Urothelium cell line (cell line): ENCODE data around the gene CCDC88B.
A peak's percentile ranks its signal among the peaks of the same experiment; 100 is the strongest.
"Not testable (repeated sequence)": the region's sequence is repeated elsewhere in the genome, so short reads cannot be mapped to it uniquely, and the experiment has no call there.

Source experiments
- DNase-seq: peaks from one replicate; pipeline ENCODE4 v3.0.0; 2011; ENCODE audit warnings: low spot score, mixed read lengths
- FAIRE-seq: peaks from 2 replicates; lab custom pipeline; 2011; peaks lifted over from hg19 to GRCh38; lab: Jason Lieb, UNC

CCDC88B gene

DNA sequence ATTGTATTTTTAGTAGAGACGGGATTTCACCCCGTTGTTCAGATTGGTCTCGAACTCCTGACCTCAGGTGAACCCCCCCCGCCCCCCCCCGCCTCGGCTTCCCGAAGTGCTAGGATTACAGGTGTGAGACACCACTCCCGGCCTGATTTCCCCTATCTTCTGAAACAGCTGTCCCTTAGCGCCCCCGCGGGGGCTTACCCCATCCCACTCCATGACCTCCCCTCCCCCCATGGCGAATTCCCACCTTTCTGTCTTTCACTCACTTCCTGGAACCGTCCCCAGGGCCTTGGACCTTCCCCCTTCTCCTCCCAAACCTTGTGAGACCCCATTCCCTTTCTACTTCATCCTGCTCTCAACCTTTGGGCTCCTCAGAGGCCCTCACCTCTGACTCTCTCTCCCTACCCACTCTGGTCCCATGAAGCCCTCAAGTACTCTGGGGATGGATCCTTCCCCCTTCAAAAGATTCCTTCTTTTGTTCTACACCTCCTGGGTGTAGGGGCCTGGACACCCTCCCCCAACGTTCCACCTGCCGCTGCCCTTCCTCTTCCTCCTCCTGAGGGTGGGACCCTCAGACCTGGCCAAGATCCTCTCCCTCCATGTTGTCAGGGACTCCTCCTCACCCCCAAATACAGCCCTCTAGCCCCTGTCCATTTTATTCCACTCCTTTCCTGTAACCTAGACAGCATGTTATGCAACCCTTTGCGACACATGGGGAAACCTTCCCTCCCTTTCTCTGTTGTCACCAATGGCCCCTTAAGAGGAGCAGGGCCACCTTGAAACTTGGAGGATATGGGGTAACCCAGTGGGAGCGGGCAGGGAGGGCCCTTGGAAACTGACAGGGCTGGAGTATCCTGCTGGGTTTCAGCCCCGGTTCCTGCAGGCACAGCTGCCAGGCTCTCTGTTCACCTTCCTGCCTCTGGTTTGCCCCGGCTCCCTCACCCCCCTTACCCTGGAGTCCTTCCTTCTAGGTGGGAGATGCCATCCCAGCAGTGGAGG is 20.9 kb upstream of the CCDC88B start:
- DNase-seq (no peak), FAIRE-seq (no peak)

DNA sequence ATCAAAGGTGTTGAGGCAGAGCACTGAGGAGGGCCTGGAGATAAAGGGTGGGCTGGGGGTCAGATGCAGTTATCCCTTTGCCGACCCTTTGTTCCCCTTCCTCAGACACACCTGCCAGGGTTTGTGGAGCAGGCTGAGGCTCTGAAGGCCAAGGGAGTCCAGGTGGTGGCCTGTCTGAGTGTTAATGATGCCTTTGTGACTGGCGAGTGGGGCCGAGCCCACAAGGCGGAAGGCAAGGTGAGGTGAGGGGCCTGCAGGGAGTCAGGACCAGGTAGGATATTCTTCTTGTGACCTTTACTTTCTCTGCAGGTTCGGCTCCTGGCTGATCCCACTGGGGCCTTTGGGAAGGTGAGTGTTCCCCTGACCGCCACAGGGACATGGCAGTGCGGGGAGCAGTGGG is 19.4 kb upstream of the CCDC88B start:
- DNase-seq: no peak
- FAIRE-seq: no peak

DNA sequence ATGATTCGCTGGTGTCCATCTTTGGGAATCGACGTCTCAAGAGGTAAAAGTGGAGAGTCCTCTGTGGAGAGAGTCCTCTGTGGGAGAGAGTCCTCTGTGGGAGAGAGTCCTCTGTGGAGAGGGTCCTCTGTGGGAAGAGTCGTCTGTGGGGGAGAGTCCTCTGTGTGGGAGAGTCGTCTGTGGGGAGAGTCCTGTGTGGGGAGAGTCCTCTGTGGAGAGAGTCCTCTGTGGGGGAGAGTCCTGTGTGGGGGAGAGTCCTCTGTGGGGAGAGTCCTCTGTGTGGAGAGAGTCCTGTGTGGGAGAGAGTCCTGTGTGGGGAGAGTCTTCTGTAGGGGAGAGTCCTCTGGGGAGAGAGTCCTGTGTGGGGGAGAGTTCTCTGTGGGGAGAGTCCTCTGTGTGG is 19.0 kb upstream of the CCDC88B start:
- FAIRE-seq: no peak

DNA sequence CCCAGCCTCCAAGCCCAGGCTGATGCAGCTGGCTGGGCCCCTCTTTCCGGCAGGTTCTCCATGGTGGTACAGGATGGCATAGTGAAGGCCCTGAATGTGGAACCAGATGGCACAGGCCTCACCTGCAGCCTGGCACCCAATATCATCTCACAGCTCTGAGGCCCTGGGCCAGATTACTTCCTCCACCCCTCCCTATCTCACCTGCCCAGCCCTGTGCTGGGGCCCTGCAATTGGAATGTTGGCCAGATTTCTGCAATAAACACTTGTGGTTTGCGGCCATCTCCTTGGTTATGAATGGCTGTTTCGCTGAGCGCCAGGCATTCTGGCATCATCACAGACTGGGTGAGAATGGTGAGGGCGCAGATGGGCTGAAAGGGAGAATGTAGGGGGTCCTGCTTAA is 18.5 kb upstream of the CCDC88B start:
- DNase-seq: peak; percentile 75
- peak; percentile 40 for FAIRE-seq

More for the DNA sequence above, 19.0 kb upstream of the CCDC88B start:
- DNase-seq: no peak

DNA sequence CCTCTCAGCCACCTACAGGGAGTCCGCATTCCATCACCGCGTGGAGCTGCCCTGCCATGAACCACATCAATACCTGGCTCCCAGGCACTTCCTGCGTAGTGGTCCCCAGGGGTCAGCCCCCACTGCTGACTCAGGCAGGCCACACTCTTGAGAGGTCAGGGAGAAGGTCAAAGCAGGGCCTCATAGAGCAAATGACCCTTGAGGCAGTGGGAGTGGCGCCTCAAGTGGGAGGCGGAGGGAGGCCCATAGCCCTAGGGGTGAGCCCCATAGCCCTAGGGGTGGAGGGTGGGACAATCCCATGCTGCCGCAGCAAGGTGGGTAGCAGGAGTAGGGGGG is 17.1 kb upstream of the CCDC88B start:
- DNase-seq (no peak), FAIRE-seq (no peak)

DNA sequence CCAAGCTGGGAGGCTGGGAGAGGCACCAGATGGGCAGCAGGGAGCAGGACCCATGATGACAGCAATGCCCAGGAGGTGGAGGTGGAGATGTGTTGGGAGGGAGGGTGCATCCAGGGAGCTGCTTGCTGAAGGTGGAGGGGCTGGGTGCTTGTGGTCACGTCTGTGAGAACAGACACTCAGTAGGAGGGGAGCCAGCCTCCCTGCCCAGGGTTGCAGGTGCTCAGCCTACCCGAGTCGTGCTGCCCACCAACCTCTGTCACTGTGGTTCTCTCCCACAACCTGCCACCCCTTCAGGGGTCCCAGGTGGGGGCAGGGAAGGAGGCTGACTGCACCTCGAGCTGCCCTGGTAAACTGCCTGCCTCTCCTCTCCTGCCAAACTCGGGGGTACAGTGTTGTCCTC is 16.6 kb upstream of the CCDC88B start:
- FAIRE-seq: no peak

DNA sequence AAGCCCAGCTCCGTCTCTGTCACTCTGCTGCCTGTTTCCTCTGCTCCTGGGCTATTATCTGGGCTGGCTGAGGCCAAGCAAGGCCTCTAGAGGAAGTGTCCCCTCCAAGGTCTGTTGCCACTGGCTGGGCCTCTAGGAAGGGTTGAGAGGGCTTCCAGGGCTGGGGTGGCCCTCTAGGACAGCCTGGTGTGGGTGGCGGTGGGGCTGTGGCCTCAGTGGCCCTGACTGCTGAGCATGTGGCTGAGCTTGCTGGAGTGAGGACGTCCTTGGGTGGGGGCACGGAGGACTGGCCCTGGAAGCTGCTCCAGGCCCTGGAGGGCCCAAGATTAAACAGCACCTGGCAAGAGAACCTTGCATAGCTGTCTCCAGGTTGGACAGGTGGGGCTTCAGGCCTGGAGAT is 16.0 kb upstream of the CCDC88B start:
- not testable (repeated sequence) for FAIRE-seq, DNase-seq

More for the DNA sequence above, 16.6 kb upstream of the CCDC88B start:
- no peak for DNase-seq

DNA sequence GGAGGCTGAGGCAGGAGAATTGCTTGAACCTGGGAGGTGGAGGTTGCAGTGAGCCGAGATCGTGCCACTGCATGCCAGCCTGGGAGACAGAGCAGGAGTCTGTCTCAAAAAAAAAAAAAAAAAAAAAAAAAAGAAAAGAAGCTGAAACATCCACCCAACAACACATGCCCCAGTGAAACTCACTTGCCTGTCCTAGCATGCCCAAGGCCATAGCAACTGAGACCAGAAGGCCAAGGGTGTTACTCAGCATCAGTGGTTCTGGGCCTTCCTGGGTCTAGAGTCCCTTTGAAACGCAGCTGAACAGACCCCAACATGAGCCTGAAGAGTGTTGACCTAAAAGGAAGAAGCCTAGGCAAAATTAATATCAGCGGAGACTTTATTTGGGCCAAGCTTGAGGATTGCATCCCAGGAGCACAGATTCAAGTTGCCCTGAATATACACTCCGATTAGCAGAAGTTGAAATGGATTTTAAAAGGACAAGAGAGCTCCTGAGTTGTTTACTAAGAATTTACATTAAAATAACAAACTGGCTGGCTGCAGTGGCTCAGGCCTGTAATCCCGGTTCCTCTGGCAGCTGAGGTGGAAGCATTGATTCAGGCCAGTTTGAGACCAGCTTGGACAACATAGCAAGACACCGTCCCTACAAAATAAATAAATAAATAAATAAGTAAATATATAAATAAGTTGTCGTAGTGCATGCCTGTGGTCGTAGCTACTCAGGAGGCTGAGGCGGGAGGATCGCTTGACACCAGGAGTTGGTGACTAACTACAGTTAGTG is 15.1 kb upstream of the CCDC88B start:
- DNase-seq (no peak), FAIRE-seq (no peak)

DNA sequence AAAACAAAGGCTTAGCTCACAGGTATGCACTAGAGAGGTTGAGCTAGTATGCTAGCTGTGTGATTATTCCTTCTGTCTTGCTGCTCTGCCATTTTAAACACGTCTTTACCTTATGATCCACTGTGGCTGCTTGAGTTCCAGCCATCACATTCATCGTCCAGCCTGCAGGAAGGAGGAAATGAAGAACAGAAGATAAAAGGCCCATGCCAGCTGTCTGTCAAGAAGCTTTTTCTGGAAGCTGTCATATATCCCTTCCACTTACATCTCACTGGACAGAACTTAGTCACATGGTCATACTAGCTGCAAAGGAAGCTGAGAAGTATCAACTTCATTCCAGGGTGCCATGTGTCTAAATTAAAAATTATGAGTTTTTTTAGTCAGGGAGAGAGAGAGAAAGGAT is 12.6 kb upstream of the CCDC88B start:
- FAIRE-seq: no peak
- DNase-seq: no peak

DNA sequence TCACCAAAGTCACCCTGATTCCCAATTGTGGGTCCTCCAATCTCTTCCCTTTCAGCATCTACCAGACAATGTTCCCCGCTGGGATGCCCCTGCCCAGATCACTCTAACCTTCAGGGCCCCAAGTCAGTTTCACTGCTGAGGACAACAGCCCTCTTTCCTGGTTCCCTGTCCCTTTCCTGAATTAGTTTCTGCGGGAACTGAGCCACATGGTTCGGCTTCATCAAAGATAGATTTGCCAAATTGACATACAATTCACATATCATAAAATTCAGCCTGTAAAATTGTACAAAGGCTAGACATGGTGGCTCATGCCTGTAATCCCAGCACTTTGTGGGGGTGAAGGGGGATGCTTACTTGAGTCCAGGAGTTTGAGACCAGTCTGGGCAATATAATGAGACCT is 12.0 kb upstream of the CCDC88B start:
- no peak for DNase-seq

DNA sequence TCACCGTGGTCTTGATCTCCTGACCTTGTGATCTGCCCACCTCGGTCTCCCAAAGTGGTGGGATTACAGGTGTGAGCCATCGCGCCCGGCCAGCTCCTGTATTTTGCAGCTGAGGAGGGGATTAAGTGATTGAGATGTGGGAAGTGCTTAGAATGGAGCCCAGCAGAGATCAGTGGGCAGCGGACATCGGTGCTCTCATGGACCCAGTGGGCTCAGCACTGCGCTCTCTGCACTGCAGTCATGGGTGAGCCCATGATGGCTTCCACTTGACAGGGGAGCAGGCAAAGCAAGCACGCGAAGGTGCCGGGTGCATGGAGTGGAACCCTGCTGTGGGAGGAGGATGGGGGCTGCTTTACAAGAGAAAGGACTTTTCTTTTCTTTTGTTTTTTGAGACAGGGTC is 9.1 kb upstream of the CCDC88B start:
- no peak for FAIRE-seq
- DNase-seq: no peak

More for the DNA sequence above, 12.0 kb upstream of the CCDC88B start:
- no peak for FAIRE-seq

DNA sequence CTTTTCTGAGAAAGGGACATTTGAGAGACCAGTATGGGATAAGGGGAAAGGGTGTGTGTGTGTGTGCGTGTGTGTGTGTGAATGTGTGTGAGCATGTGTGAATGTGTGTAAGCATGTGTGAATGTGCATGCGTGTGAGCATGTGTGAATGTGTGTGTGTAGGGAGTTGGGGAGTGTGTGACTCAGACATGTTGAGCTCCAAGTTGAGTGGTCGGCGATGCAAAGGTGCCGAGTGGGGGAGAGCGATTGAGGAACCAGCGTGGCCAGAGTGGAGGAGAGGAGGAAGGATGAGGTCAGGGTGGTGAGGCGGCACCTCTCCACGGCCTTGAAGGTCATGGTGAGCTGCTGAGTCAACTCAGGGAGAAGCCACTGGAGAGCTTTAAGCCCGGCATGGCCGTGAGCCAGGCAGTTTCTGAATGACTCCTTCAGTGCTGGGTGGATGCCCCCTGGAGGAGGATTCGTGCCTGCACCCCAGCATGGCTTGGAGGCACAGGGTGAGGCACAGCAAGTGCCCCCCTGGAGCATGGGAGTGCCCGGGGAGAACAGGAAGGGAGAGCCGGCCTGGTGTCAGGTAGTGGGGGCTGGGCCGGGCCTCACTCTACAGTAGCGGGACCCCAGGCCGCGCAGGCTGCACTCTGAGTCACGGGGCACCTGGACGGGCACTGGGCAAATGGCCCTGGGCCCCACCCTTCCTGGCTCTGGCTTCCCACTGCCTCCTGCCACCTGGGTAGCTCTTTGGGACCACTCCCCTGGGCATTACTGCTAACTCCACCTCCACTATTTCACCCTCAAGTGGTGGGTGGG is 8.2 kb upstream of the CCDC88B start:
- FAIRE-seq (no peak), DNase-seq (peak; percentile 83)

DNA sequence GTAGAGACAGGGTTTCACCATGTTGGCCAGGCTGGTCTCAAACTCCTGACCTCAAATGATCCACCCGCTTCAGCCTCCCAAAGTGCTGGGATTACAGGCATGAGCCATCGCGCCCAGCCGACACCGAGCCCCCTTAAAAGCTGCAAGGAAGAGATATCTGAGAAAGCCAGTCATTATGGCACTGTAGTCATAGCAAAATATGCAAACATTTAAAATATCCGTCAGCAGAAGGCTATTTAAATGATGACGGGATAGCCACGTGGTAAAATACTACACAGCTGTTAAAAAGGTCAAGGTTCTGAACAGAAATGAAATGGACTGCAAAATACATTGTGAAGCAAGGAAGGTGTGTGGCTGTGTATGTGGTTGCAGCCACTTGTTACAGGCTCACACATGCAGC is 6.4 kb upstream of the CCDC88B start:
- no peak for DNase-seq
- FAIRE-seq: no peak

DNA sequence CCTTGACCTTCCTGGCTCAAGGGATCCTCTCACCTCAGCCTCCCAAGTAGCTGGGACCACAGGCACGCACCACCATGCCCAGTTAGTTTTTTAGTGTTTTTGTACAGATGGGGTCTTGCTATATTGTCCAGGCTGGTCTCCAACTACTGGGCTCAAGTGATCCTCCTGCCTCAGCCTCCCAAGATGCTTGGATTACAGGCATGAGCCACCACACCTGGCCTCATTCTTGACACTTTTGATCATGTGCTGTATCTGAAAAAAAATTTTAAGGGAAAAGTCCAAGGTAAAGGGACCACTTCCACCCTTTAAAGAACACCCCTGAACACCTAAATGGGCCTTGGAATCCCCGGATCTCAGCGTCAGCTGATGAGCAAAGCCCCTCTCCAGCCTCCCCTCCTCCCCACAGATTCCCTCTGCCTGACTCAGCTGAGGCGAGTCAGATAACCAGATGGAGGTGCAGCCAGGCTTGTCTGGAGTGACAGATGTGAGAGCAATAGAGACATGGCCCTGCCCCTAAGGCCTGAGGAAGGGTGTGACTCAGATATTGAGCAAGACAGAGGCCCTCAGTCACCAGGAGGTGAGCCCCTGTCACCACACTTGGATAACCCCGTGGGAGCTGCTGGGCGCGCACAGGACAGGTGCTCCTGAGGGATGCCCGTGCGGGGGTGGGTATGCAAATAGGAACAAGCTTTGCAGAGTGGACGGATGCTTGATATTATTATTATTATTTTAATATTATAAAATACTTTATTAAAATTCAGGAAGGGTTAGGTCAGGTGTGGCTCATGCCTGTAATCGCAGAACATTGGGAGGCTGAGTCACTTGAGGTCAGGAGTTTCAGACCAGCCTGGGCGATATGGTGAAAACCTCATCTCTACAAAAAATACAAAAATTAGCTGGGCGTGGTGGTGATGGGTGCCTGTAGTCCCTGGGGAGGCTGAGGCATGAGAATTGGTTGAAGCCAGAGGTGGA is 5.0 kb upstream of the CCDC88B start:
- peak; percentile 96 for DNase-seq
- no peak for FAIRE-seq

DNA sequence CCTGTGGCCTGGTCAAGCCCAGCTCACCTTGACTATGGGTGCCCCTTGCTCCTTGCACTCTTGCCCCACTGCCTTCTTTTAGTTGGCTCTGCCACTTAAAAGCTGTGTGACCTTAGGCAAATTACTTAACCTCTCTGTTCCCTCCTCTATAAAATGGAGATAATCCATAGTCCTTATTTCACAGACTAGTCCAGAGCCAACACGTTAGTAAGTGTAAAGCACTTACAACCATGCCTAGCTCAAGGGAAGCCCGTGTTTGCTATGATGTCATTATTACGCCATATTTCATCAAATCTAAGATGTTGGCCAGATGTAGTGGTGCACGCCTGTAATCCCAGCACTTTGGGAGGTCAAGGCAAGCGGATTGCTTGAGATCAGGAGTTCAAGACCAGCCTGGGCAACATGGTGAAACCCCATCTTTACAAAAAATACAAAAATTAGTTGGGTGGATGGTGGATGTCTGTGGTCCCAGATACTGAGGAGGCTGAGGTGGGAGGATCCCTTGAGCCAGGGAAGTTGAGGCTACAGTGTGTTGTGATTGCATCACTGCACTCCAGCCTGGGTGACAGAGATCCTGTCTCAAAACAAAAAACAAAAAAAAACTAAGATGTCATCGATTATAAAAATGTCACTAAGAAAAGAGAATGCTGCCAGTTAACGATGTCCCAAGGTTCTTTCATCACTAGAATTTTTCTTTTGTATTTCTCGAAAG is 2.3 kb upstream of the CCDC88B start:
- DNase-seq: no peak
- no peak for FAIRE-seq

DNA sequence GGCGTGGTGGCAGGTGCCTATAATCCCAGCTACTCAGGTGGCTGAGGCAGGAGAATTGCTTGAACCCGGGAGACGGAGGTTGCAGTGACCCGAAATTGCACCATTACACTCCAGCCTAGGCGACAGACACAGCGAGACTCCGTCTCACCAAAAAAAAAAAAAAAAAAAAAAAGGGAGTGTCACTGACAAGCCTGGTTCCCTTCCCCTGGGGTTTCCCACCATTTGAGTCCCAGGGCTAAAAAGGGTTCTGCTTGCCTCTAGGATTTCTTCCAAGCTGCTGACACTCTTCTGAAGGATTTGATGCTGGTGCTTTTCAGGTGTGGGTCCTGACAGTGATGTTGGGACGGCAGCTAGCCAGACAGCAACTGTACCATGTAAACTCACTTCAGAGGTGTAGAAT is 1.3 kb upstream of the CCDC88B start:
- FAIRE-seq (no peak), DNase-seq (no peak)

DNA sequence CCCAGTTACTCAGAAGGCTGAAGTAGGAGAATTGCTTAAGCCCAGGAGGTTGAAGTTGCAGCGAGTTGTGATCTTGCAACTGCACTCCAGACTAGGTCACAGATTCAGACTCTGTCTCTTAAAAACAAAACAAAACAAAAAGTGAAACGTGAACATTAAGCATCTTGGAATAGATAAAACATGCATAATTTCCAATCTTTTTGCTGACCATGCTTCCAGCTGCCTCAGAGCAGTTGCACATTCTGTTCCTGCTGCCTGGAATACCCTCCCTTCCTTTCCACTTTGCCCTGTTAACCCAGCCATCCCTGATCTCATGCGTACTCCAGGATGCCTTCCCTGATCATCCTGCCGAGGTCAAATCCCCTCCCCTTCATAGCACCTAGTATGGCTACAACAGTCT is 718 bp upstream of the CCDC88B start:
- FAIRE-seq (no peak), DNase-seq (no peak)

DNA sequence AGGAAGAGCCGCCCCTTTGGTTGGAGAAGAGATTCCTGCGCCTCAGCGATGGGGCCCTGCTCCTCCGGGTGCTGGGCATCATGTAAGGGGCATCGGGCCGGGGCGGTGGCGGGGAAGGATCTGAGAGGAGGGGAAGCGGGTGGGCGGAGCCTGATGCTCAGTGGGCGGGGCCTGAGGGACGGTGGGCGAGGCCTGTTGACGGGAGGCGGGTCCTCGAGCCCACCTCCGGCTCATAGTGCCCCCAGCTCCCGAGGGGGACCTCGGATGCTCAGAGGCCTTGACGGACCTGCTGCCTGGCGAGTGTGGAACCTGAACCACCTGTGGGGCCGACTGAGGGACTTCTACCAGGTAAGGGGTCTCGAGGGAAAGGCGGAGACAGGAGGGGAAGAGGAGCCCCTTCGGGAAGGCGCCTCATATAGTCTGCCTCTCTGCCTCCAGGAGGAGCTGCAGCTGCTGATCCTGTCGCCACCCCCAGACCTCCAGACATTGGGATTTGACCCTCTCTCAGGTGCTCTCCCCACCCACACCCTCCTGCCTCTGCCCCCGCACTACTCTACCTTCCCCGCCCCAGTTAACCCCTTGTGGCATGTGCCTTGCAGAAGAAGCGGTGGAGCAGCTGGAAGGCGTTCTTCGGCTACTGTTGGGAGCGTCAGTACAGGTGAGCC is 799 bp downstream of the CCDC88B start:
- FAIRE-seq (no peak), DNase-seq (no peak)

DNA sequence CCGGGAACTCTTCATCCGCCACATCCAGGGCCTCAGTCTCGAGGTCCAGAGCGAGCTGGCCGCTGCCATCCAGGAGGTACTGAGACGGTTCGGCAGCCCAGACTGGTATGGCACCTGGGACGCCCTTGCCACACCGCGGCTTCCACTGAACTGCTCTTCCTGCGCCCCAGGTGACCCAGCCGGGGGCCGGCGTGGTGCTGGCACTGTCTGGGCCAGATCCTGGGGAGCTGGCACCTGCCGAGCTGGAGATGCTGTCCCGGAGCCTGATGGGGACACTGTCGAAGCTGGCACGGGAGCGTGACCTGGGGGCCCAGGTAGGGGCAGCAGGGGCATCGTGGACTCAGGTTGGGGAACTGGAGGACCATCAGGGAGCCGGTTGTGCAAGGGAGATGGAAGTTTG is 1.4 kb downstream of the CCDC88B start:
- FAIRE-seq: no peak
- DNase-seq: no peak
